GM19452 (cell line): Measurements from ENCODE around the gene RALGPS1.
"Not testable (repeated sequence)": the region's sequence is repeated elsewhere in the genome, so short reads cannot be mapped to it uniquely, and the experiment has no call there.

Experiments used
- ATAC-seq: cut with Tn5 transposase; IDR thresholded peaks from one replicate; pipeline ENCODE4 v1.9.1; 2021; ENCODE audit not compliant: unreplicated experiment

RALGPS1 gene

GRCh38 chr9:127132921-127133647 lies 218.5 kb downstream of the RALGPS1 start:
- ATAC-seq = no peak

- ATAC-seq = no peak
Measured at GRCh38 chr9:127133739-127134167, 219.2 kb downstream of the RALGPS1 start.

- no peak for ATAC-seq
Measured at GRCh38 chr9:127135056-127135745, 220.6 kb downstream of the RALGPS1 start.

- no peak for ATAC-seq
Measured at GRCh38 chr9:127136081-127136879, 221.7 kb downstream of the RALGPS1 start.

GRCh38 chr9:127136880-127137639 lies 222.5 kb downstream of the RALGPS1 start:
- no peak for ATAC-seq

- ATAC-seq = no peak
Measured at GRCh38 chr9:127137640-127138360, 223.2 kb downstream of the RALGPS1 start.

- ATAC-seq = no peak
Measured at GRCh38 chr9:127138444-127138843, 223.9 kb downstream of the RALGPS1 start.

- ATAC-seq = no peak
Measured at GRCh38 chr9:127139071-127139731, 224.6 kb downstream of the RALGPS1 start.

GRCh38 chr9:127139775-127140174 lies 225.2 kb downstream of the RALGPS1 start:
- ATAC-seq = no peak

GRCh38 chr9:127140181-127140580 lies 225.6 kb downstream of the RALGPS1 start:
- no peak for ATAC-seq

GRCh38 chr9:127140842-127141675 lies 226.5 kb downstream of the RALGPS1 start:
- no peak for ATAC-seq

GRCh38 chr9:127142291-127142690 lies 227.7 kb downstream of the RALGPS1 start:
- ATAC-seq = no peak

GRCh38 chr9:127142931-127143464 lies 228.4 kb downstream of the RALGPS1 start:
- ATAC-seq = no peak

- no peak for ATAC-seq
Measured at GRCh38 chr9:127143920-127144465, 229.4 kb downstream of the RALGPS1 start.

- ATAC-seq = no peak
Measured at GRCh38 chr9:127144670-127145445, 230.3 kb downstream of the RALGPS1 start.

- not testable (repeated sequence) for ATAC-seq
Measured at GRCh38 chr9:127146841-127147240, 232.3 kb downstream of the RALGPS1 start.

- ATAC-seq = no peak
Measured at GRCh38 chr9:127147251-127147650, 232.7 kb downstream of the RALGPS1 start.
